ENCODE data around the gene SYT13. TPM values are rescaled to one million over a fixed set of nuclear protein-coding genes. Genes with fewer than 3 reads are reported as not detected.

Gene SYT13
- total and polyA plus RNA-seq, 10 of the 15 experiments (the other 5 are each of a cell fraction or from before 2014, with no cell fraction given) = not detected

DNA sequence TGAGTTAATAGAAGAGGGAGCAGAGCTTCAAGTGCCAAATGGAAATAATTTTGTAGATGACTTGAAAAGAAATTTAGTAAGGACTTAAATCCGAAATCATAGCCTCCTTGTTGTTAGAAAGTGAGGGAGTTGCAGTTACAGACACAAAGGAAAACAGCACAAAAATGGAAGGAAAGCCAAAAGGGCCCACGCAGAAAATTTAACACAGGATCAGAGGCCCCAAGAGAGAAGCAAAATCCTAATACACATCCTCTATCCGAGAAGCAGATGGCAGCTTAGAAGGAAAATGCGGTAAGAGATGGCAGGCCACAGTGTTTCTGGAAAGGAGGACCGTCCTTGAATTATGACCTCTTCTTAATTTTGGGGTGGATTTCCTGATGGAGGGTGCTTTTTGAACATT lies 48.7 kb upstream of the SYT13 start:
- Histone ChIP-seq H3K4me1 (ENCODE audit: control insufficient read depth, insufficient read depth, low read length) (peaks cover 6% of the 10 kb centered on the region; the same call in 1 of the 2 replicates), H3K9ac (ENCODE audit: control insufficient read depth, insufficient read depth, low read length) (no peak overlapping the region), H3K36me3 (ENCODE audit: control insufficient read depth in 2 of 2, insufficient read depth in 2 of 2, low read length in 1 of 2) (no peaks in the 10 kb centered on the region), H3K27ac (ENCODE audit: control insufficient read depth, insufficient read depth) (no peak overlapping the region), H3K79me2 (ENCODE audit: control insufficient read depth, insufficient read depth, low read length) (no peaks in the 10 kb centered on the region), H4K20me1 (ENCODE audit: control insufficient read depth, insufficient read depth) (no peaks in the 10 kb centered on the region), H3K9me3 (replicated peaks; ENCODE audit: control insufficient read depth, insufficient read depth, low read length) (no peaks in the 10 kb centered on the region; the same call in 2 of the 3 replicates), H2AFZ (ENCODE audit: control insufficient read depth, low read depth, low read length) (no peak overlapping the region), H3K27me3 (replicated peaks in 1 of 2; ENCODE audit: control insufficient read depth in 2 of 2, insufficient read depth in 2 of 2, low read length in 1 of 2) (no peaks in the 10 kb centered on the region), H3K4me2 (ENCODE audit: control insufficient read depth, insufficient read depth) (no peak overlapping the region), H3K4me3 (no peak overlapping the region)
- ATAC-seq (no peak), FAIRE-seq (no peak), DNase-seq (ENCODE audit: low read depth, low spot score) (no peak)
- WGBS (ENCODE audit: insufficient coverage, insufficient replicate concordance, low lambda C conversion rate, missing lambda C conversion rate) = 20% methylated on average over 5 of the region's 5 CpGs
- CTCF ChIA-PET = interaction anchor here (0.6 to 2.8 kb wide), 4 partner anchors 9 to 425 kb away, joined by 3 to 12 read pairs (median 3); no protein-coding TSS in a partner anchor
- intact Hi-C loops (cut with micrococcal nuclease; ENCODE audit: unreplicated experiment) = no loop called here
- POLR2A ChIA-PET = no interaction called here
- no TSS peak for BruUV-seq (replicated peaks)
- in situ Hi-C loops (cut with MboI) = loop anchor here (5.0 to 25.0 kb wide), 2 partner anchors 228 to 398 kb away; no protein-coding TSS in a partner anchor
- SMC1A ChIA-PET (ENCODE audit: uncharacterized antibody, unreplicated experiment) = interaction anchor here (4.4 kb wide), 1 partner anchor 224 kb away, joined by 20 read pairs; no protein-coding TSS in a partner anchor
- TF ChIP-seq CBFB (IDR thresholded peaks at IDR 0.05; ENCODE audit: low read depth) = no peak
- TF ChIP-seq KLF5 (IDR thresholded peaks at IDR 0.05; ENCODE audit: partially characterized antibody) = no peak
- TF ChIP-seq, protein P1, sequence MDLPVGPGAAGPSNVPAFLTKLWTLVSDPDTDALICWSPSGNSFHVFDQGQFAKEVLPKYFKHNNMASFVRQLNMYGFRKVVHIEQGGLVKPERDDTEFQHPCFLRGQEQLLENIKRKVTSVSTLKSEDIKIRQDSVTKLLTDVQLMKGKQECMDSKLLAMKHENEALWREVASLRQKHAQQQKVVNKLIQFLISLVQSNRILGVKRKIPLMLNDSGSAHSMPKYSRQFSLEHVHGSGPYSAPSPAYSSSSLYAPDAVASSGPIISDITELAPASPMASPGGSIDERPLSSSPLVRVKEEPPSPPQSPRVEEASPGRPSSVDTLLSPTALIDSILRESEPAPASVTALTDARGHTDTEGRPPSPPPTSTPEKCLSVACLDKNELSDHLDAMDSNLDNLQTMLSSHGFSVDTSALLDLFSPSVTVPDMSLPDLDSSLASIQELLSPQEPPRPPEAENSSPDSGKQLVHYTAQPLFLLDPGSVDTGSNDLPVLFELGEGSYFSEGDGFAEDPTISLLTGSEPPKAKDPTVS (IDR thresholded peaks at IDR 0.05; ENCODE audit: low read depth, low read length) = no peak
- no peak for TF ChIP-seq MYB (IDR thresholded peaks at IDR 0.05; ENCODE audit: borderline replicate concordance, low read depth, low read length)
- TF ChIP-seq, protein P2, sequence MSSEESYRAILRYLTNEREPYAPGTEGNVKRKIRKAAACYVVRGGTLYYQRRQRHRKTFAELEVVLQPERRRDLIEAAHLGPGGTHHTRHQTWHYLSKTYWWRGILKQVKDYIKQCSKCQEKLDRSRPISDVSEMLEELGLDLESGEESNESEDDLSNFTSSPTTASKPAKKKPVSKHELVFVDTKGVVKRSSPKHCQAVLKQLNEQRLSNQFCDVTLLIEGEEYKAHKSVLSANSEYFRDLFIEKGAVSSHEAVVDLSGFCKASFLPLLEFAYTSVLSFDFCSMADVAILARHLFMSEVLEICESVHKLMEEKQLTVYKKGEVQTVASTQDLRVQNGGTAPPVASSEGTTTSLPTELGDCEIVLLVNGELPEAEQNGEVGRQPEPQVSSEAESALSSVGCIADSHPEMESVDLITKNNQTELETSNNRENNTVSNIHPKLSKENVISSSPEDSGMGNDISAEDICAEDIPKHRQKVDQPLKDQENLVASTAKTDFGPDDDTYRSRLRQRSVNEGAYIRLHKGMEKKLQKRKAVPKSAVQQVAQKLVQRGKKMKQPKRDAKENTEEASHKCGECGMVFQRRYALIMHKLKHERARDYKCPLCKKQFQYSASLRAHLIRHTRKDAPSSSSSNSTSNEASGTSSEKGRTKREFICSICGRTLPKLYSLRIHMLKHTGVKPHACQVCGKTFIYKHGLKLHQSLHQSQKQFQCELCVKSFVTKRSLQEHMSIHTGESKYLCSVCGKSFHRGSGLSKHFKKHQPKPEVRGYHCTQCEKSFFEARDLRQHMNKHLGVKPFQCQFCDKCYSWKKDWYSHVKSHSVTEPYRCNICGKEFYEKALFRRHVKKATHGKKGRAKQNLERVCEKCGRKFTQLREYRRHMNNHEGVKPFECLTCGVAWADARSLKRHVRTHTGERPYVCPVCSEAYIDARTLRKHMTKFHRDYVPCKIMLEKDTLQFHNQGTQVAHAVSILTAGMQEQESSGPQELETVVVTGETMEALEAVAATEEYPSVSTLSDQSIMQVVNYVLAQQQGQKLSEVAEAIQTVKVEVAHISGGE (CRISPR knock-in tag; IDR thresholded peaks at IDR 0.05) = no peak
- no peak for TF ChIP-seq MTA3 (IDR thresholded peaks at IDR 0.05; ENCODE audit: borderline replicate concordance, low read length)
- TF ChIP-seq SMAD1 (IDR thresholded peaks at IDR 0.05; ENCODE audit: low read depth, partially characterized antibody) = no peak
- no peak for TF ChIP-seq NR2F1 (conservative IDR thresholded peaks at IDR 0.05)
- no peak for TF ChIP-seq TCF3 (IDR thresholded peaks at IDR 0.05; ENCODE audit: borderline replicate concordance, insufficient read depth, low read depth, low read length)
- TF ChIP-seq, protein P3, sequence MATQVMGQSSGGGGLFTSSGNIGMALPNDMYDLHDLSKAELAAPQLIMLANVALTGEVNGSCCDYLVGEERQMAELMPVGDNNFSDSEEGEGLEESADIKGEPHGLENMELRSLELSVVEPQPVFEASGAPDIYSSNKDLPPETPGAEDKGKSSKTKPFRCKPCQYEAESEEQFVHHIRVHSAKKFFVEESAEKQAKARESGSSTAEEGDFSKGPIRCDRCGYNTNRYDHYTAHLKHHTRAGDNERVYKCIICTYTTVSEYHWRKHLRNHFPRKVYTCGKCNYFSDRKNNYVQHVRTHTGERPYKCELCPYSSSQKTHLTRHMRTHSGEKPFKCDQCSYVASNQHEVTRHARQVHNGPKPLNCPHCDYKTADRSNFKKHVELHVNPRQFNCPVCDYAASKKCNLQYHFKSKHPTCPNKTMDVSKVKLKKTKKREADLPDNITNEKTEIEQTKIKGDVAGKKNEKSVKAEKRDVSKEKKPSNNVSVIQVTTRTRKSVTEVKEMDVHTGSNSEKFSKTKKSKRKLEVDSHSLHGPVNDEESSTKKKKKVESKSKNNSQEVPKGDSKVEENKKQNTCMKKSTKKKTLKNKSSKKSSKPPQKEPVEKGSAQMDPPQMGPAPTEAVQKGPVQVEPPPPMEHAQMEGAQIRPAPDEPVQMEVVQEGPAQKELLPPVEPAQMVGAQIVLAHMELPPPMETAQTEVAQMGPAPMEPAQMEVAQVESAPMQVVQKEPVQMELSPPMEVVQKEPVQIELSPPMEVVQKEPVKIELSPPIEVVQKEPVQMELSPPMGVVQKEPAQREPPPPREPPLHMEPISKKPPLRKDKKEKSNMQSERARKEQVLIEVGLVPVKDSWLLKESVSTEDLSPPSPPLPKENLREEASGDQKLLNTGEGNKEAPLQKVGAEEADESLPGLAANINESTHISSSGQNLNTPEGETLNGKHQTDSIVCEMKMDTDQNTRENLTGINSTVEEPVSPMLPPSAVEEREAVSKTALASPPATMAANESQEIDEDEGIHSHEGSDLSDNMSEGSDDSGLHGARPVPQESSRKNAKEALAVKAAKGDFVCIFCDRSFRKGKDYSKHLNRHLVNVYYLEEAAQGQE (IDR thresholded peaks at IDR 0.05; ENCODE audit: low read depth, low read length) = no peak
- TF ChIP-seq, protein P4, sequence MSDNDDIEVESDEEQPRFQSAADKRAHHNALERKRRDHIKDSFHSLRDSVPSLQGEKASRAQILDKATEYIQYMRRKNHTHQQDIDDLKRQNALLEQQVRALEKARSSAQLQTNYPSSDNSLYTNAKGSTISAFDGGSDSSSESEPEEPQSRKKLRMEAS (IDR thresholded peaks at IDR 0.05; ENCODE audit: low read depth, low read length) = no peak
- no peak for TF ChIP-seq ELK1 (IDR thresholded peaks at IDR 0.05; ENCODE audit: low read depth, low read length)
- TF ChIP-seq RUNX3 (IDR thresholded peaks at IDR 0.05; ENCODE audit: low read length) = no peak
- no peak for TF ChIP-seq NRF1 (conservative IDR thresholded peaks at IDR 0.05; ENCODE audit: low read depth, low read length)
- RAD21 ChIA-PET (ENCODE audit: unreplicated experiment) = no interaction called here

All from GM12878 (cell line).